SW480 (cell line): Measurements from ENCODE around the gene PKP1.

ENCODE experiments used
- DNase-seq: peaks from one replicate; pipeline ENCODE4 v3.0.0-alpha.2; 2016; ENCODE audit warnings: low spot score

The PKP1 gene

GRCh38 chr1:201281573-201281972 is 1.7 kb upstream of the PKP1 start:
- no peak for DNase-seq

- DNase-seq: no peak
These were observed 1.1 kb upstream of the PKP1 start for GRCh38 chr1:201282216-201282615.

- DNase-seq: no peak
These were observed 689 bp downstream of the PKP1 start for GRCh38 chr1:201283836-201284553.

GRCh38 chr1:201284636-201285035 is 1.3 kb downstream of the PKP1 start:
- no peak for DNase-seq

- no peak for DNase-seq
These were observed 2.5 kb downstream of the PKP1 start for GRCh38 chr1:201285846-201286245.

- no peak for DNase-seq
These were observed 3.1 kb downstream of the PKP1 start for GRCh38 chr1:201286445-201286844.

GRCh38 chr1:201288007-201288406 is 4.7 kb downstream of the PKP1 start:
- DNase-seq: no peak

GRCh38 chr1:201288765-201289164 is 5.5 kb downstream of the PKP1 start:
- DNase-seq: no peak

- DNase-seq: no peak
These were observed 7.2 kb downstream of the PKP1 start for GRCh38 chr1:201290551-201290950.

GRCh38 chr1:201291916-201292315 is 8.6 kb downstream of the PKP1 start:
- DNase-seq: peak; percentile 73

GRCh38 chr1:201294876-201295275 is 11.6 kb downstream of the PKP1 start:
- no peak for DNase-seq

GRCh38 chr1:201295346-201295745 is 12.0 kb downstream of the PKP1 start:
- no peak for DNase-seq

- peak; percentile 37 for DNase-seq
These were observed 12.6 kb downstream of the PKP1 start for GRCh38 chr1:201295861-201296260.

GRCh38 chr1:201296352-201296751 is 13.0 kb downstream of the PKP1 start:
- DNase-seq: no peak

GRCh38 chr1:201298396-201299381 is 15.4 kb downstream of the PKP1 start:
- peak; percentile 20 for DNase-seq

- peak; percentile 38 for DNase-seq
These were observed 16.7 kb downstream of the PKP1 start for GRCh38 chr1:201299968-201300367.

- no peak for DNase-seq
These were observed 17.3 kb downstream of the PKP1 start for GRCh38 chr1:201300641-201301040.

- no peak for DNase-seq
These were observed 19.2 kb downstream of the PKP1 start for GRCh38 chr1:201302163-201303152.

- no peak for DNase-seq
These were observed 20.8 kb downstream of the PKP1 start for GRCh38 chr1:201304126-201304525.

- DNase-seq: no peak
These were observed 22.5 kb downstream of the PKP1 start for GRCh38 chr1:201305815-201306214.

- no peak for DNase-seq
These were observed 23.9 kb downstream of the PKP1 start for GRCh38 chr1:201307231-201307630.
